Neuronal stem cell (in vitro differentiated cells): ENCODE results near the gene LINC00632.
A peak's percentile ranks its signal among the peaks of the same experiment; 100 is the strongest.

ENCODE experiments used
- DNase-seq: peaks from one replicate; pipeline ENCODE4 v3.0.0-alpha.2; 2013; ENCODE audit warnings: low spot score
- H2AFZ ChIP-seq: one replicate; pipeline ENCODE4 v1.6.1; 2013; ENCODE audit warnings: mild to moderate bottlenecking, low read length, inconsistent platforms
- H2AK5ac ChIP-seq: 2 replicates; pipeline ENCODE4 v1.6.1; 2013; ENCODE audit warnings: low read depth, mild to moderate bottlenecking, inconsistent platforms, low read length, moderate library complexity, mixed read lengths
- H2BK120ac ChIP-seq: 2 replicates; pipeline ENCODE4 v1.6.1; 2013; ENCODE audit warnings: low read depth, mild to moderate bottlenecking, inconsistent platforms, low read length, moderate library complexity, mixed read lengths
- H2BK12ac ChIP-seq: one replicate; pipeline ENCODE4 v1.6.1; 2013; ENCODE audit warnings: low read length, inconsistent platforms
- H2BK15ac ChIP-seq: 2 replicates; pipeline ENCODE4 v1.6.1; 2013; ENCODE audit warnings: mild to moderate bottlenecking, low read length, inconsistent platforms, mixed read lengths
- H2BK5ac ChIP-seq: one replicate; pipeline ENCODE4 v1.6.1; 2013; ENCODE audit warnings: inconsistent platforms, mild to moderate bottlenecking, low read length, moderate library complexity
- H3K14ac ChIP-seq: one replicate; pipeline ENCODE4 v1.6.1; 2013; ENCODE audit warnings: low read length, inconsistent platforms
- H3K18ac ChIP-seq: 2 replicates; pipeline ENCODE4 v1.6.1; 2013; ENCODE audit warnings: low read length, inconsistent platforms
- H3K23ac ChIP-seq: 2 replicates; pipeline ENCODE4 v1.6.1; 2013; ENCODE audit warnings: low read depth, mild to moderate bottlenecking, mixed read lengths, low read length, inconsistent platforms; ENCODE audit not compliant: poor library complexity
- H3K27ac ChIP-seq: replicated peaks from 3 replicates; pipeline ENCODE4 v1.5.1; 2013; ENCODE audit warnings: low read length, inconsistent platforms
- H3K27me3 ChIP-seq, 3 experiments: 2 replicates each; pipeline ENCODE4 v1.6.1; 2013; ENCODE audit warnings: low read length in 3 of 3, mild to moderate bottlenecking in 2 of 3, inconsistent platforms in 1 of 3, low read depth in 1 of 3, mixed read lengths in 1 of 3, moderate library complexity in 1 of 3; ENCODE audit not compliant: control insufficient read depth in 3 of 3, insufficient read depth in 3 of 3
- H3K36me3 ChIP-seq, 2 donors: replicated peaks in 1 of 2; 2 replicates each; pipeline ENCODE4 v1.6.1; 2013; ENCODE audit warnings: low read length in 2 of 2; ENCODE audit not compliant: control insufficient read depth in 2 of 2, insufficient read depth in 2 of 2
- H3K4ac ChIP-seq: 2 replicates; pipeline ENCODE4 v1.6.1; 2013; ENCODE audit warnings: inconsistent platforms, mild to moderate bottlenecking, low read length, moderate library complexity
- H3K4me1 ChIP-seq, 2 donors: 1 replicate in 1 of 2; 2 replicates in 1 of 2; pipeline ENCODE4 v1.6.1; 2013; ENCODE audit warnings: low read length in 2 of 2, low read depth in 1 of 2; ENCODE audit not compliant: control insufficient read depth in 2 of 2, insufficient read depth in 1 of 2
- H3K4me2 ChIP-seq: one replicate; pipeline ENCODE4 v1.6.1; 2013; ENCODE audit warnings: mild to moderate bottlenecking, low read length, inconsistent platforms; ENCODE audit not compliant: insufficient read depth, poor library complexity, severe bottlenecking
- H3K4me3 ChIP-seq, 2 donors: 2 replicates each; pipeline ENCODE4 v1.5.1; 2013; ENCODE audit warnings: low read length in 2 of 2, mild to moderate bottlenecking in 2 of 2, inconsistent platforms in 1 of 2, moderate library complexity in 1 of 2
- H3K79me1 ChIP-seq: one replicate; pipeline ENCODE4 v1.6.1; 2013; ENCODE audit warnings: low read depth, mild to moderate bottlenecking, inconsistent platforms, low read length, moderate library complexity
- H3K9ac ChIP-seq: one replicate; pipeline ENCODE4 v1.6.1; 2013; ENCODE audit warnings: mild to moderate bottlenecking, low read depth, low read length, inconsistent platforms; ENCODE audit not compliant: poor library complexity
- H3K9me3 ChIP-seq, 2 donors: replicated peaks in 1 of 2; 2 replicates each; pipeline versions ENCODE3 to v1.6.1; 2013; ENCODE audit warnings: low read length in 2 of 2, mild to moderate bottlenecking in 2 of 2, inconsistent platforms in 1 of 2, low read depth in 1 of 2, mixed read lengths in 1 of 2, moderate library complexity in 1 of 2; ENCODE audit not compliant: control insufficient read depth in 2 of 2, insufficient read depth in 1 of 2
- H4K8ac ChIP-seq: one replicate; pipeline ENCODE4 v1.6.1; 2013; ENCODE audit warnings: low read depth, mild to moderate bottlenecking, inconsistent platforms, low read length, moderate library complexity
- H4K91ac ChIP-seq: one replicate; pipeline ENCODE4 v1.6.1; 2013; ENCODE audit warnings: low read length, low read depth, mild to moderate bottlenecking, inconsistent platforms; ENCODE audit not compliant: poor library complexity
- WGBS, 2 donors: extraction: QIAGEN DNeasy Blood & Tissue Kit; methylation state at CpG; one replicate each; pipeline ENCODE4 v1.1.7; 2013; ENCODE audit warnings: missing lambda C conversion rate in 2 of 2, mixed read lengths in 1 of 2; ENCODE audit not compliant: insufficient read length in 2 of 2, insufficient replicate concordance in 1 of 2; ENCODE audit errors: extremely low coverage in 2 of 2; 5-methylcytosine and 5-hydroxymethylcytosine counted together

The LINC00632 gene

GRCh38 chrX:140710710-140711109 lies 1.2 kb downstream of the LINC00632 start:
- no peak overlapping the region for H2BK120ac ChIP-seq
- no peak overlapping the region for H2BK15ac ChIP-seq
- no CpG with 5 or more reads among the region's 6 CpGs for WGBS, 2 donors

GRCh38 chrX:140711894-140712293 lies 2.3 kb downstream of the LINC00632 start:
- Histone ChIP-seq H3K4me3 (no peak overlapping the region), H3K4me1 (peaks cover 4 to 7% of the 10 kb centered on the region in 2 donors), H3K23ac (no peak overlapping the region), H3K4ac (no peak overlapping the region), H3K4me2 (no peak overlapping the region), H3K9me3 (no peaks in the 10 kb centered on the region), H3K36me3 (peaks cover 1 to 27% of the 10 kb centered on the region in 2 donors), H2AFZ (no peak overlapping the region), H3K79me1 (no peaks in the 10 kb centered on the region), H2BK120ac (no peak overlapping the region), H2BK12ac (no peak overlapping the region), H3K9ac (no peak overlapping the region), H2AK5ac (no peak overlapping the region), H4K91ac (no peak overlapping the region), H3K18ac (no peak overlapping the region), H3K27ac (no peak overlapping the region), H2BK5ac (no peak overlapping the region), H3K27me3 (no peaks in the 10 kb centered on the region), H2BK15ac (no peak overlapping the region), H3K14ac (no peak overlapping the region), H4K8ac (no peak overlapping the region)
- no peak for DNase-seq
- WGBS, 2 donors: no CpG with 5 or more reads among the region's 4 CpGs

More at GRCh38 chrX:140710710-140711109, 1.2 kb downstream of the LINC00632 start:
- Histone ChIP-seq H3K79me1 (no peaks in the 10 kb centered on the region), H2AFZ (peak overlapping the region; percentile 40), H3K9ac (no peak overlapping the region), H4K91ac (no peak overlapping the region), H3K27me3 (no peaks in the 10 kb centered on the region), H2AK5ac (no peak overlapping the region), H3K23ac (no peak overlapping the region), H3K4me1 (peaks cover 4 to 7% of the 10 kb centered on the region in 2 donors), H3K4me2 (no peak overlapping the region), H3K9me3 (no peaks in the 10 kb centered on the region), H3K14ac (no peak overlapping the region), H3K18ac (no peak overlapping the region), H2BK12ac (no peak overlapping the region), H4K8ac (no peak overlapping the region), H2BK5ac (no peak overlapping the region), H3K4ac (no peak overlapping the region), H3K36me3 (peaks cover 1 to 17% of the 10 kb centered on the region in 2 donors), H3K4me3 (peak overlapping the region in 1 of 2 donors; percentile 44), H3K27ac (no peak overlapping the region)
- no peak for DNase-seq

- Histone ChIP-seq H4K8ac (no peak overlapping the region), H3K4ac (no peak overlapping the region), H3K79me1 (no peaks in the 10 kb centered on the region), H3K14ac (no peak overlapping the region), H3K23ac (no peak overlapping the region), H3K4me2 (peak overlapping the region; percentile 18), H3K9ac (no peak overlapping the region), H3K27ac (no peak overlapping the region), H3K4me1 (peaks cover 4 to 7% of the 10 kb centered on the region in 2 donors), H3K27me3 (no peaks in the 10 kb centered on the region), H3K4me3 (peak overlapping the region in 1 of 2 donors; percentile 7), H2AK5ac (no peak overlapping the region), H3K36me3 (peaks cover 5 to 32% of the 10 kb centered on the region in 2 donors), H3K9me3 (no peaks in the 10 kb centered on the region), H4K91ac (no peak overlapping the region), H2BK120ac (no peak overlapping the region), H2BK5ac (no peak overlapping the region), H2AFZ (peak overlapping the region; percentile 35), H2BK12ac (no peak overlapping the region), H2BK15ac (no peak overlapping the region), H3K18ac (no peak overlapping the region)
- WGBS, 2 donors: no CpG with 5 or more reads among the region's 16 CpGs
- peak; percentile 48 for DNase-seq
Observed at GRCh38 chrX:140712413-140713173, 3.0 kb downstream of the LINC00632 start.

GRCh38 chrX:140713174-140713539 lies 3.6 kb downstream of the LINC00632 start:
- no peak overlapping the region for H3K14ac ChIP-seq
- no peak overlapping the region for H3K23ac ChIP-seq
- no peak for DNase-seq
- no peak overlapping the region for H3K4ac ChIP-seq
- H3K18ac ChIP-seq: no peak overlapping the region
- H3K27ac ChIP-seq: no peak overlapping the region
- no peak overlapping the region for H4K8ac ChIP-seq
- no peak overlapping the region for H2BK15ac ChIP-seq
- H2AFZ ChIP-seq: peak overlapping the region; percentile 35
- WGBS, 2 donors: no CpG with 5 or more reads among the region's 6 CpGs
- H3K9me3 ChIP-seq: no peaks in the 10 kb centered on the region
- no peak overlapping the region for H2BK12ac ChIP-seq
- H3K4me2 ChIP-seq: peak overlapping the region; percentile 18
- H3K36me3 ChIP-seq: peaks cover 5 to 36% of the 10 kb centered on the region in 2 donors
- H3K27me3 ChIP-seq: no peaks in the 10 kb centered on the region
- H2AK5ac ChIP-seq: no peak overlapping the region
- H2BK5ac ChIP-seq: no peak overlapping the region
- H3K4me3 ChIP-seq: peak overlapping the region in 1 of 2 donors; percentile 7
- H3K9ac ChIP-seq: no peak overlapping the region
- no peak overlapping the region for H2BK120ac ChIP-seq
- no peaks in the 10 kb centered on the region for H3K79me1 ChIP-seq
- no peak overlapping the region for H4K91ac ChIP-seq
- H3K4me1 ChIP-seq: peaks cover 4 to 7% of the 10 kb centered on the region in 2 donors
